GM19372 (cell line): ENCODE measurements around the gene COPS3.
A peak's percentile ranks its signal among the peaks of the same experiment; 100 is the strongest.

Experiments used
- ATAC-seq: cut with Tn5 transposase; IDR thresholded peaks from one replicate; pipeline ENCODE4 v1.9.1; 2021; ENCODE audit warnings: mild to moderate bottlenecking, low read depth, moderate library complexity; ENCODE audit not compliant: unreplicated experiment

COPS3 gene

GRCh38 chr17:17224137-17224536 lies 56.9 kb downstream of the COPS3 start:
- ATAC-seq, result no peak

- no peak for ATAC-seq
Measured at GRCh38 chr17:17223736-17224135, 57.3 kb downstream of the COPS3 start.

GRCh38 chr17:17221329-17221728 lies 59.7 kb downstream of the COPS3 start:
- no peak for ATAC-seq

DNA sequence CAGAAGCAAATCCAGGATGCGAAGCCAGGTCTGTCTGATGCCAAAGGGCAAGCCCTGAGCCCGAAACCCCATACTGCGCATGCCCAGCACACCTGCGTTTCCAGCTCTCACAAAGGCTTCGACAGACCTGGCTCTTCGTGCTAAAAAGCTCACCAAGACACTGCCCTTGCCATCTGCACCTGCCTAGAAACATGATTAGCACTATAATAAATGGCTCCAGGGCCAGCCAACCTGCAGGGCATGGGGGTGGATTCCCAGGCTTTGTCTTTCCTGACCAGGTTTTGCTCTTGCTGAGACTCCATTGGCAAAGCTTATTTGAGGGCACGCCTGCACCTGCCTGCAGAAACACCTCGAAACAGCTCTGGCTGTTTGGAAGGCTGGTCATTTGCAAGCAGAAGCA lies 60.5 kb downstream of the COPS3 start:
- ATAC-seq, result no peak

- ATAC-seq, result no peak
Measured at GRCh38 chr17:17217995-17218394, 63.1 kb downstream of the COPS3 start.

GRCh38 chr17:17216776-17217175 lies 64.3 kb downstream of the COPS3 start:
- no peak for ATAC-seq

DNA sequence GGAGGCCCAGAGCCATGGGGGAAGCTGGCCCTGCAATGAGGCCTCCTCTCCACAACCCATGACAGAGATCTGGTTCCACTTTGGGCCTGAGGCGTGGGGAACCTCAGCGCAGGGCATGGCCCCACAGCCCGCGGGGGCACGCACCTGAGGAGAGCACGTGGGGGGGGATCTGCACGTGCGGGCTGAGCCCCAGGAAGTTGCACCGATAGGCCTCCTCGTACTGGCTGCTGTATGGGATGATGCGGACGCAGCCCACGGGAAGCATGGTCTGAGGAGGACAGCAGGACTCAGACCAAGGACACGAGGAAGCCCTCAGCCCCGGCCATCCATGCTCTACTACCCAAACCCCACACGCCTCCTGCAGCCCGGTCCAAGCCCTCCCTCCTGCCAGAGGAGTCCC lies 64.8 kb downstream of the COPS3 start:
- no peak for ATAC-seq

DNA sequence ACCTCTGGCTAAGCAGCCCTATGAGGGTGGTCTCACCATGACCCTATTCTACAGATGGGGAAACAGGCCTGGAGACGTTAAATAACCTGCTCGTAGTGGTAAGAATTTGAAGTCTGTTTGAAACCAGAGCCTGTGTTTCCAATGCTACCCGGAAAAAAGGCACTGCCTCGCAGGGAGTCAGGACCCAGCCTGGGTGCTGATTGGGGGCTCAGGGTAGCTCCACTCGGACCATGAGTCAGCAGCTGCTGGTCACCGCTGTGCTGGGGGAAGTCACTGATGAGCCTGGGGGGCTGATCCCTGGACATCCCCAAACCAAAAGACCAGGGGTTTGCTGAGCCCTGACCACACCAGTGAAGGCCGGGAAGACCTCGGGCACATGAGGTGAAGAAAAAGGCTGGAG lies 65.5 kb downstream of the COPS3 start:
- ATAC-seq, result no peak

- no peak for ATAC-seq
Measured at GRCh38 chr17:17214646-17215436, 66.2 kb downstream of the COPS3 start.

DNA sequence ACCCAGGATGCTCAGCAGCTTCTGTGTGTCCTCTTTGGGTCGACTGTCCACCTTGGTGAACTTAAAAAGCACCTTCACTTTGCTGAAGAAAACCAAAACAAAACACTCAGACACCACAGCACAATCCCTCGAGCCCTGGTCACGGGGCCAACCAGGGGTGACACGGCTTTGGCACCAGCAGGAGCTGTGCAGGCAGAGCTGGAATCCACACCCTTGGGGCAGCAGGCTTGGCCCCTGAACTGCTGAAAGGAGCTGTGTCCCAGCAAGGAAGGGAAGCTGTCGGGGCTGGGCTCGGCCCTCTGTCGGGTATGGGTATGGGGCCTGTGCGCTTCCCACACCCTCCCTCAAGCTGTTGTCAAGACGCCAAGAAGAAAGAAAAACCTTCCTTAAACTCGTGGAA lies 67.3 kb downstream of the COPS3 start:
- ATAC-seq, result no peak

GRCh38 chr17:17207998-17208397 lies 73.0 kb downstream of the COPS3 start:
- ATAC-seq, result no peak

DNA sequence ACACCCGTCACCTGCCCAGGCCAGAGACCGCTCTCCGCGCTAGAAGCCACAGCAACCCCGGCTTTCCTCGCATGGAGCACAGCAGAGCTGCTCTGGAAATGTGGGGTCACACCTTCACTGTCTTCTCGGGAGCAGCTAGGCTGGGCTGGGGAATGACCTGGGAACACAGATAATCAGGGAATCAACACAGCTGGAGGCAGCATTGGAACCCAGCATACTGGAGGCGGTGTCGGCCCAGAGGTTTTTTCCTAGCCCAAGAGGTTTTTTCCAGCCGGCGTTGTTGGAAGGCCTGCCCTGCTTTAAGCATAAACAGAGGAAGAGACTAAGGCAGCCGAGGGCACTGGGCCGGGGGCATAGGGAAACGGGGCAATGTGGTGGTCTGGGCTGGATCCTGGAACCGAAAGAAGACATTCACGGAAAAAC lies 74.1 kb downstream of the COPS3 start:
- ATAC-seq, result no peak

DNA sequence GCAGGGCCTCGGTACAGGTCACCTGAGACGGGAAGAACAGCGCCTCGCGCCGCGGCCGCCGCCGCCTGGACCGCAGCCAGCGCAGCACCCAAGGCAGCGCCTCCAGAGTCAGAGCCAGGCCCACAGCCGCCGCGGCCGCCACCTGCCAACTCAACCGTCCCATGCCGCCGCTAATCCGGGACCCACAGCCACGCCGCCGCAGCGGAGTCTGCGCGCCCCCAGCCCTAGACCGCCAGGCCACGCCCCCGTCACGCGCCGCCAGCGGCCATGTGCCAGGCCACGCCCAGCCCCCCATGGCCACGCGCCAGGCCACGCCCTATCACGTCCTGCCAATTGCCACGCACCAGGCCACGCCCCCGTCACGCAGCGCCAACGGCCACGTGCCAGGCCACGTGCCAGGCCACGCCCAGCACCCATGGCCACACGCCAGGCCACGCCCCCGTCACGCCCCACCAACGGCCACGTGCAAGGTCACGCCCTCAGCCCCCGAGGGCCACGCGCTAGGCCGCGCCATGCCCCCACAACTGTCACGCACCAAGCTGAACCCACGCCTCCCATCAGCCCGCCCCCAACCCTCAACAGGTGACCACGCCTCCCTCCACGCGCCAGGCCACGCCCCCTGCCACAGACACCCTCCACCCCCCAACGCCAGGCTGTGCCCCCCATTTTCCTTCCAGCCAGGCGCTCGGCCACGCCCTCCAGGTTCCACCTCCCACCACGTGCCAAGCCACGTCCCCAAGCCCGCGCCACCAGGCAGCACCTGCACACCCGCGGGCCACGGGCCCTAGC lies 74.7 kb downstream of the COPS3 start, which contains the start of gene PLD6:
PLD6 (minus strand) TSS at position 210 of the 789 bp plus-strand sequence; CDS start at position 163, 47 bp downstream.
- peak; percentile 75 for ATAC-seq

GRCh38 chr17:17205368-17206123 lies 75.5 kb downstream of the COPS3 start:
- ATAC-seq, result peak; percentile 16

- no peak for ATAC-seq
Measured at GRCh38 chr17:17204635-17205231, 76.3 kb downstream of the COPS3 start.

- ATAC-seq, result no peak
Measured at GRCh38 chr17:17204041-17204591, 76.9 kb downstream of the COPS3 start.

DNA sequence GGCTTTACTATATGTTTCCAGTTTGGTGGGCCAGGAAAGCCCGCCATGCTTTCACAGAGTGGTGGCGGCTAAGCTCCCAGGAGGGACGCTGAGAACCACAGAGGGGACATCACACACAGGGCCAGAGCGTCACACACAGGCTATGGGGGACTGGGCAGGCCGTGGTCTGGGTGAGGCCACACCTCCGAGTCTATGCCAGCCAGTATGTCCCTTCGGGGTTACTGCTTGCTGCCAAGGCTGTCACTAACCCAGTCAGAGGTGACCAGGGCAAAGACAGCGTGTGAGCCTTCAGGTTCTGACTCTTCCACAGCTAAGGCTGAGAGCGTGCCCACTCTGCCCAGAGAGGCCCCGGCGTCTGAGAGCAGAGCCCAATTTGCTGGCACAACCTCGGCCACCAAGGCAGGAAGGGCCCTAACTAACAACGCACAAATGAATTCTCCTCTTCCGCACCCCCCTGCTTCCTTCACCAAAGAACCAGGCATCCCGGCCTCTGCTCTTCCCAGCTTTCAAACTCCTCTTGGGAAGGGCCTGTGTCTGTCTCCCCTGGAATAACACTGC lies 77.8 kb downstream of the COPS3 start:
- ATAC-seq, result no peak

GRCh38 chr17:17201907-17202306 lies 79.1 kb downstream of the COPS3 start:
- ATAC-seq, result no peak

GRCh38 chr17:17201271-17201670 lies 79.8 kb downstream of the COPS3 start:
- ATAC-seq, result no peak

- ATAC-seq, result no peak
Measured at GRCh38 chr17:17200831-17201230, 80.2 kb downstream of the COPS3 start.
